Cardiac fibroblast (primary cell): Measurements from ENCODE around the gene HSPA12A.

Experiments
- DNase-seq, 2 donors: peaks; one replicate each; pipeline versions ENCODE4 v3.0.0 to v3.0.0-alpha.2; 2010; ENCODE audit warnings: low read depth in 2 of 2
- H3K4me3 ChIP-seq, 2 donors: replicated peaks in 1 of 2; 1 replicate in 1 of 2; 2 replicates in 1 of 2; pipeline ENCODE4 v1.5.1; 2011; ENCODE audit warnings: low read depth in 2 of 2, low read length in 2 of 2, mild to moderate bottlenecking in 2 of 2, moderate library complexity in 1 of 2
- CTCF ChIP-seq: IDR thresholded peaks from one replicate; pipeline ENCODE4 v1.5.1; 2011; ENCODE audit warnings: low read depth, mild to moderate bottlenecking, low read length, inconsistent platforms

Gene HSPA12A

DNA sequence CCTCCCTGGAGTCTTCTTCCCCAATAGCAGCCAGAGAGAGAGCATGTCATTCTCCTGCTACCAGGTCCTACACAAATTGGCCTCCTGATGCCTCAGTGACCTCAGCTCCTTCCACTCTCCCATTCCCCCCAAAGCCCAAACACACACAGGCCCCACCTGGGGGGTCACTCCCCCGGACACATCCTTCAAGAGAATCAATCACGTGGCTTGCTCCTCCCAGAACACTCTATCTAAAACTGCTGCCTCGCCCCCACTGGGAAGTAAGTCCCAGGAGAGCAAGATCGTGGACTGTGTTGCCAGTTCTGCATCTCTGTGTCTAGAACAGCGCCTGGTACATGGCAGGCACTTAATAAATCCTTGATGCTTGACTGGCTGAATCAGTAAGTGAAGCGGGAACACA is 2.5 kb upstream of the HSPA12A start:
- DNase-seq, result no peak
- no peak for TF ChIP-seq CTCF

GRCh38 chr10:116744163-116744753 is 1.9 kb upstream of the HSPA12A start:
- no peak for DNase-seq
- no peak for TF ChIP-seq CTCF
- H3K4me3 ChIP-seq, result no peak overlapping the region

More for the DNA sequence above, 2.5 kb upstream of the HSPA12A start:
- H3K4me3 ChIP-seq, result no peak overlapping the region

GRCh38 chr10:116743266-116744064 is 1.1 kb upstream of the HSPA12A start:
- peak overlapping the region in 1 of 2 donors; percentile 41 for H3K4me3 ChIP-seq
- no peak for TF ChIP-seq CTCF
- DNase-seq, result no peak

DNA sequence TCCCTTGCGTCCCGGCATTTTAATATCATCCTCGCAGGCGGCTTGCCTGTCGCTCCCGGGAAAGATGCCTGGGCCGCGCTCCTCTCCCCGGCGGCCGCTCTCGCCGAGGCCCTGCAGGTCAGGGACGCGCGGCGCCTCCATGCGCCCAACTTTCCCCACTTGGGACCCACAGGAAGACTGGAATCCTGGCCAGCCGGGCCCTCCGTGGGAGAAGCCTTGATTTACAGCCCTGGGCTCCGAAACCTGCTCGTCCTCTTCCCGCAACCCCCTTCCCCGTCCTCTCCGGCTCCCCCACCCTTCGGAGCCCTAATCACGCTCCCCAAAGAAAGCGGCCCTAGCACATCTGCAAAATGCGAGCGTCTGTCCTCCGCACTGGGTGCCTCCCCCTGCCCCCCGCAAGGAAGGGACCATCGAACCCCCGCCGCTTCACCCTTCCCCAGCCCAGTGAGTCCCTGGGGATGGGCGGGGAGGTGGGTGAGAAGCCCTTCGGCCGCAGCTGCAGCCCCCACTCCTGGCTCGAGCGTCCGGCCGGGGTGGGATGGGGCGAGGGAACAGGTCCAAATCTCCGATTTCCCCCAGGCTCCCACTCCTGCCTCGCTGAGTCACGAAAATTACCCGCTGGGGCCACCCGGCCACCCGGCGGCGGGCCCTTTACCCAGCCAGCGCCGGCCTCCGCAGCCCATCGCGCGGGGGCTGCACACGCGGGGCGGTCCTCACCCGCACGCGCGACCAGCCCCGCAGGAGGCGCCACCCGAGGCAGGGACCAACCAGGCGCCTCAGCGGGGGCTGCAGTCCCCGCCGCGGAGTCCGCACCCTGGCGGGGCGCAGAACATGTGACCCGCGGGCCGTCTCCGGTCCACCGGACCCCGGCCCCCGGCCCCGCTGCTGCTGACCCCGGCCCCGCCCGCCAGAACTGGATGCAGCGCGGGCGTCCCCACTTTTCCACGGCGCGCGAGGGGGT is 695 bp downstream of the HSPA12A start:
- peak in 1 of 2 donors; percentile 17 for DNase-seq
- TF ChIP-seq CTCF, result no peak
- peak overlapping the region; percentile 66 to 68 for H3K4me3 ChIP-seq

GRCh38 chr10:116740971-116741370 is 1.4 kb downstream of the HSPA12A start:
- peak overlapping the region; percentile 66 to 68 for H3K4me3 ChIP-seq
- DNase-seq, result no peak
- no peak for TF ChIP-seq CTCF

- DNase-seq, result no peak
- TF ChIP-seq CTCF, result no peak
- no peak overlapping the region for H3K4me3 ChIP-seq
Measured at GRCh38 chr10:116738339-116738738, 4.0 kb downstream of the HSPA12A start.
